GM18519 (cell line): ENCODE data around the gene SLC51B.
"Not testable (repeated sequence)": the region's sequence is repeated elsewhere in the genome, so short reads cannot be mapped to it uniquely, and the experiment has no call there.

Source experiments
- ATAC-seq: cut with Tn5 transposase; IDR thresholded peaks from one replicate; pipeline ENCODE4 v1.9.1; 2021; ENCODE audit warnings: mild to moderate bottlenecking, moderate library complexity; ENCODE audit not compliant: unreplicated experiment, low FRiP score

Gene SLC51B

GRCh38 chr15:65044724-65045481, at the start of gene SLC51B:
SLC51B (plus strand) TSS chr15:65045387; CDS start chr15:65050005, 4,618 bp downstream.
- no peak for ATAC-seq

GRCh38 chr15:64997066-64997465, 48.1 kb upstream of the SLC51B start:
- ATAC-seq = no peak

GRCh38 chr15:64997745-64998375, 47.3 kb upstream of the SLC51B start:
- ATAC-seq = no peak

GRCh38 chr15:65004993-65005392, 40.2 kb upstream of the SLC51B start:
- ATAC-seq = no peak

- ATAC-seq = no peak
Observed at GRCh38 chr15:65006876-65007275, 38.3 kb upstream of the SLC51B start.

GRCh38 chr15:65008983-65009382, 36.2 kb upstream of the SLC51B start:
- no peak for ATAC-seq

GRCh38 chr15:65011198-65011597, 34.0 kb upstream of the SLC51B start:
- ATAC-seq = not testable (repeated sequence)

- ATAC-seq = no peak
Observed at GRCh38 chr15:65020419-65020818, 24.8 kb upstream of the SLC51B start.

GRCh38 chr15:65021488-65021887, 23.7 kb upstream of the SLC51B start:
- no peak for ATAC-seq

GRCh38 chr15:65026756-65027155, 18.4 kb upstream of the SLC51B start:
- ATAC-seq = no peak

- ATAC-seq = no peak
Observed at GRCh38 chr15:65027593-65027992, 17.6 kb upstream of the SLC51B start.

GRCh38 chr15:65028338-65028737, 16.8 kb upstream of the SLC51B start:
- ATAC-seq = no peak

GRCh38 chr15:65028921-65029735, 16.1 kb upstream of the SLC51B start, which contains the start of gene MTFMT:
MTFMT (minus strand) TSS chr15:65029639; CDS start chr15:65029613, 26 bp downstream.
- peak; percentile 51 for ATAC-seq

- ATAC-seq = no peak
Observed at GRCh38 chr15:65029736-65030208, 15.4 kb upstream of the SLC51B start.

GRCh38 chr15:65032801-65033537, 12.2 kb upstream of the SLC51B start:
- no peak for ATAC-seq

GRCh38 chr15:65033659-65034269, 11.4 kb upstream of the SLC51B start:
- ATAC-seq = no peak

- ATAC-seq = no peak
Observed at GRCh38 chr15:65034719-65035118, 10.5 kb upstream of the SLC51B start.

- no peak for ATAC-seq
Observed at GRCh38 chr15:65037309-65037708, 7.9 kb upstream of the SLC51B start.

GRCh38 chr15:65038428-65038827, 6.8 kb upstream of the SLC51B start:
- no peak for ATAC-seq

- no peak for ATAC-seq
Observed at GRCh38 chr15:65038836-65039235, 6.4 kb upstream of the SLC51B start.
